Activated T-helper 9 cell treated with anti-CD3 and anti-CD28 coated beads, Interleukin-2, amount 50 U/mL, for 16 hours (primary cell): ENCODE results near the gene PLA2G4F.

Experiments
- DNase-seq: peaks from one replicate; pipeline ENCODE4 v3.0.0-alpha.2; 2020; ENCODE audit warnings: low read depth

PLA2G4F gene

GRCh38 chr15:42146551-42147430, 9.6 kb downstream of the PLA2G4F start:
- no peak for DNase-seq

GRCh38 chr15:42145546-42146455, 10.6 kb downstream of the PLA2G4F start:
- DNase-seq, result no peak

- no peak for DNase-seq
Measured at GRCh38 chr15:42144841-42145375, 11.5 kb downstream of the PLA2G4F start.

- DNase-seq, result no peak
Measured at GRCh38 chr15:42143866-42144625, 12.4 kb downstream of the PLA2G4F start.

GRCh38 chr15:42143356-42143755, 13.1 kb downstream of the PLA2G4F start:
- no peak for DNase-seq

- DNase-seq, result no peak
Measured at GRCh38 chr15:42141795-42142667, 14.4 kb downstream of the PLA2G4F start.

- no peak for DNase-seq
Measured at GRCh38 chr15:42141246-42141645, 15.2 kb downstream of the PLA2G4F start.

- DNase-seq, result no peak
Measured at GRCh38 chr15:42140383-42141070, 15.9 kb downstream of the PLA2G4F start.

GRCh38 chr15:42139596-42139995, 16.8 kb downstream of the PLA2G4F start:
- DNase-seq, result no peak

- DNase-seq, result no peak
Measured at GRCh38 chr15:42138968-42139386, 17.5 kb downstream of the PLA2G4F start.

- DNase-seq, result no peak
Measured at GRCh38 chr15:42138411-42138810, 18.0 kb downstream of the PLA2G4F start.

GRCh38 chr15:42137461-42138261, 18.8 kb downstream of the PLA2G4F start:
- no peak for DNase-seq

- no peak for DNase-seq
Measured at GRCh38 chr15:42136513-42136912, 19.9 kb downstream of the PLA2G4F start.

GRCh38 chr15:42135351-42135750, 21.1 kb downstream of the PLA2G4F start:
- no peak for DNase-seq

- DNase-seq, result no peak
Measured at GRCh38 chr15:42134617-42135245, 21.7 kb downstream of the PLA2G4F start.

- DNase-seq, result peak; percentile 24
Measured at GRCh38 chr15:42133886-42134502, 22.4 kb downstream of the PLA2G4F start.

- DNase-seq, result no peak
Measured at GRCh38 chr15:42133356-42133755, 23.1 kb downstream of the PLA2G4F start.
